ENCODE results near the gene GSG1L. TPM values are rescaled to one million over a fixed set of nuclear protein-coding genes. Genes with fewer than 3 reads are reported as not detected.

GSG1L gene
- total RNA-seq, 1 donor from 2014 or later: not detected

DNA sequence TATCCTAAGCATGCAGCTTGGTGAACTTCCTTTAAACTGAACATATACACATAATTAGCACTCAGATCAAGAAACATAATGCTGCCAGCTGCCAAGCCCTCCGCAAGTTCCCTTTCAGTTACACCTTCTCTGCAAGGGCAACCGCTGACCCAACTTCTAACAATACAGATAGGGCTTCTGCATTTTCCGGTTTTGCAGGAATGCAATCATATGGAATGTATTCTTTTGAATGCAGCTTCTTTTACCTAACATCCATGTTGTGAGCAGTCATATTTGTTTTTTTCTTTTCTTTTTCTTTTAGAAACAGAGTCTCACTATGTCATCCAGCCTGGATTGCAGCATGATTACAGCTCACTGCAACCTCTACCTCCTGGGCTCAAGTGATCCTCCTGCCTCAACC lies 110.7 kb downstream of the GSG1L start:
- TF ChIP-seq, protein P1, sequence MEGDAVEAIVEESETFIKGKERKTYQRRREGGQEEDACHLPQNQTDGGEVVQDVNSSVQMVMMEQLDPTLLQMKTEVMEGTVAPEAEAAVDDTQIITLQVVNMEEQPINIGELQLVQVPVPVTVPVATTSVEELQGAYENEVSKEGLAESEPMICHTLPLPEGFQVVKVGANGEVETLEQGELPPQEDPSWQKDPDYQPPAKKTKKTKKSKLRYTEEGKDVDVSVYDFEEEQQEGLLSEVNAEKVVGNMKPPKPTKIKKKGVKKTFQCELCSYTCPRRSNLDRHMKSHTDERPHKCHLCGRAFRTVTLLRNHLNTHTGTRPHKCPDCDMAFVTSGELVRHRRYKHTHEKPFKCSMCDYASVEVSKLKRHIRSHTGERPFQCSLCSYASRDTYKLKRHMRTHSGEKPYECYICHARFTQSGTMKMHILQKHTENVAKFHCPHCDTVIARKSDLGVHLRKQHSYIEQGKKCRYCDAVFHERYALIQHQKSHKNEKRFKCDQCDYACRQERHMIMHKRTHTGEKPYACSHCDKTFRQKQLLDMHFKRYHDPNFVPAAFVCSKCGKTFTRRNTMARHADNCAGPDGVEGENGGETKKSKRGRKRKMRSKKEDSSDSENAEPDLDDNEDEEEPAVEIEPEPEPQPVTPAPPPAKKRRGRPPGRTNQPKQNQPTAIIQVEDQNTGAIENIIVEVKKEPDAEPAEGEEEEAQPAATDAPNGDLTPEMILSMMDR (conservative IDR thresholded peaks at IDR 0.05): no peak
- peaks cover 44% of the 10 kb centered on the region for H3K27me3 Mint-ChIP-seq (ENCODE audit: low read depth)
- H3K9me3 Mint-ChIP-seq: peaks cover 11% of the 10 kb centered on the region
- H3K27ac Mint-ChIP-seq (ENCODE audit: unreplicated experiment): no peak overlapping the region
- no peaks in the 10 kb centered on the region for H3K4me1 Mint-ChIP-seq
- no peak overlapping the region for H3K4me3 Mint-ChIP-seq
- no peaks in the 10 kb centered on the region for H3K36me3 Mint-ChIP-seq (ENCODE audit: low read depth)
- DNase-seq (ENCODE audit: low read depth, low spot score): no peak

DNA sequence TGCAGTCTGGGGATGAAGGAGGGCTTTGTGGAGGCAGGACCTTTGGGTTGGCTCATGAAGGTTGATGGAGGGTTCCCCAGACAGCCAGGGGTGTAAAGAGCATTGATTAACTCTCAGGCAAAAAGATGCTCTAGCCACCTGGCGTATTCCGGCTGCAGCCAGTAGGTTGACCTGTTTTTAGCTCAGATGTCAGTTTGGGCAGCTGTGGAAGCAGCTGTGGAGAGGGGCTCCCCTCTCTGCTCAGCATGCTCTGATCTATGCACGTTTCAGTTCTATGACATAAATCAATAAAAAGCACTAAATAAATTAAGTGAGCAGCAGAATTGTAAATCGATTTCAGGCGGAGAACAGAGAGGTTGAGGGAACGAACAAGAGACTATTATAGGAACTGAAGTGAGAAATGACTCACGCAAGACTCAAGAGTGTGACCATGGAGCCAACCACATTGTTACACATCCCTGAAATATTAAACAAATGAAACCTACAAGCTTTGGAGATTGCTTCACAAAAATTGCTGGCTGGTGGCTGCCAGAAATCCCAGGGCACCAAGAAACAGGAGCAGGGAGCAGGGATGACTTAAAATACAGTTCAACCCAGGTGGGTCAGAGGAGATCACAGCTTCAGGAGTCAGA lies 111.9 kb downstream of the GSG1L start:
- peaks cover 42% of the 10 kb centered on the region for H3K27me3 Mint-ChIP-seq (ENCODE audit: low read depth)
- no peak overlapping the region for H3K27ac Mint-ChIP-seq (ENCODE audit: unreplicated experiment)
- H3K4me3 Mint-ChIP-seq: no peak overlapping the region

DNA sequence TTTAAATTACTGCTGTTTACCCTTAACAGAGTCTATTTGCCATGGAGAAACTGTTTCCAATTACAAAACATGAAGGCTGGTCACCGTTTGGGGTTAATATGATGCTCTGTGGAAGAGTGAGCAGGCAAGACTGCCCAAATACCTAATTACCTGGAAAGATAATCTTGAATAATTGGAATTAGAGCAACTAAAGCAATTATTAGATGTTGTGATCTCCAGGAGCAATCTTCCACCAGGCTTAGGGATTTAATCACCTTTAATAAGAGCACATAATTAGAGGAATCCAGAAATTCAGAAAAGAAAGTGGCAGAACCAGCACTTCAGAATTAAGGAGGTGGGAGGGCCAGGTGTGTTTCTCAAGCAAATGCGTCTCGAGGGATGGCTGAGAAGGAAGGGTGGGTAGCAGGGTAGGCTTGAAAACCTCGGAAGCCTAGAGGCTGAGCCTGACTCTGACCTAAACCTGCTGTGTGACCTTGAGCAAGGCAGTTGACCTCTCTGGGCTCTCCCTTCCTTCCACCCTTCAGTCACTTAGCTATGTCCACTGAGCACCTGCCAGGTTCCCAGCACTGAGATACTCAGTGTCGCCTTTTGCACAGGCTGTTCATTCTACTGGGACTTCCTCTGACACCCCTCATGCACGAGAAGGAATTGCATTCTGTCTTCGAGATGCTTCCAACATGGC lies 113.2 kb downstream of the GSG1L start:
- Mint-ChIP-seq H3K27me3 (ENCODE audit: low read depth) (peaks cover 39% of the 10 kb centered on the region), H3K4me1 (no peaks in the 10 kb centered on the region)
- TF ChIP-seq, protein P1 (conservative IDR thresholded peaks at IDR 0.05): no peak

More for the DNA sequence above, 111.9 kb downstream of the GSG1L start:
- no peaks in the 10 kb centered on the region for H3K36me3 Mint-ChIP-seq (ENCODE audit: low read depth)
- DNase-seq (ENCODE audit: low read depth, low spot score): no peak
- H3K9me3 Mint-ChIP-seq: peaks cover 5% of the 10 kb centered on the region
- TF ChIP-seq, protein P1 (conservative IDR thresholded peaks at IDR 0.05): no peak
- no peaks in the 10 kb centered on the region for H3K4me1 Mint-ChIP-seq

DNA sequence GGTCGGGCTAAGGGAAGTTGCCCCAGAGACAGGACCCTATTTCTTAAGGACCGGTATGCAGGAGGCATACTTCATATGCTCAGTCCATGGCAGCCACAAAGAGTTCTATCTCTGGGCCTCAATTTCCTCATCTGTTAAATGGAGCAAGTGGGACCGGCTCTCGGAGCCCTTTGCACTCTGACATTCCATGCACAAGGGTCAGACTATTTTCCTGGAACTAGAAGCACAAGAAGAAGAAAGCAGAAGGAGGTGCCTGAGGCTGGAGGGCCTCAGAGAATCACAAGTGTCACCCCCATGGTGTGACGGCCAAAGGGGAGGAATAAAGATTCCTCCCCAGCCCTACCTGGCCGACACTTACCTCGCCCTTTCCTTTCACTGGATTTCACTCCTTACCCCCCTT lies 115.8 kb downstream of the GSG1L start:
- H3K27me3 Mint-ChIP-seq (ENCODE audit: low read depth): peaks cover 34% of the 10 kb centered on the region
- H3K4me3 Mint-ChIP-seq: no peak overlapping the region
- H3K36me3 Mint-ChIP-seq (ENCODE audit: low read depth): no peaks in the 10 kb centered on the region
- no peaks in the 10 kb centered on the region for H3K9me3 Mint-ChIP-seq
- DNase-seq (ENCODE audit: low read depth, low spot score): no peak
- no peak overlapping the region for H3K27ac Mint-ChIP-seq (ENCODE audit: unreplicated experiment)
- H3K4me1 Mint-ChIP-seq: no peaks in the 10 kb centered on the region
- TF ChIP-seq, protein P1 (conservative IDR thresholded peaks at IDR 0.05): no peak

More for the DNA sequence above, 113.2 kb downstream of the GSG1L start:
- no peaks in the 10 kb centered on the region for H3K9me3 Mint-ChIP-seq
- no peak for DNase-seq (ENCODE audit: low read depth, low spot score)
- no peak overlapping the region for H3K4me3 Mint-ChIP-seq
- no peak overlapping the region for H3K27ac Mint-ChIP-seq (ENCODE audit: unreplicated experiment)
- no peaks in the 10 kb centered on the region for H3K36me3 Mint-ChIP-seq (ENCODE audit: low read depth)

DNA sequence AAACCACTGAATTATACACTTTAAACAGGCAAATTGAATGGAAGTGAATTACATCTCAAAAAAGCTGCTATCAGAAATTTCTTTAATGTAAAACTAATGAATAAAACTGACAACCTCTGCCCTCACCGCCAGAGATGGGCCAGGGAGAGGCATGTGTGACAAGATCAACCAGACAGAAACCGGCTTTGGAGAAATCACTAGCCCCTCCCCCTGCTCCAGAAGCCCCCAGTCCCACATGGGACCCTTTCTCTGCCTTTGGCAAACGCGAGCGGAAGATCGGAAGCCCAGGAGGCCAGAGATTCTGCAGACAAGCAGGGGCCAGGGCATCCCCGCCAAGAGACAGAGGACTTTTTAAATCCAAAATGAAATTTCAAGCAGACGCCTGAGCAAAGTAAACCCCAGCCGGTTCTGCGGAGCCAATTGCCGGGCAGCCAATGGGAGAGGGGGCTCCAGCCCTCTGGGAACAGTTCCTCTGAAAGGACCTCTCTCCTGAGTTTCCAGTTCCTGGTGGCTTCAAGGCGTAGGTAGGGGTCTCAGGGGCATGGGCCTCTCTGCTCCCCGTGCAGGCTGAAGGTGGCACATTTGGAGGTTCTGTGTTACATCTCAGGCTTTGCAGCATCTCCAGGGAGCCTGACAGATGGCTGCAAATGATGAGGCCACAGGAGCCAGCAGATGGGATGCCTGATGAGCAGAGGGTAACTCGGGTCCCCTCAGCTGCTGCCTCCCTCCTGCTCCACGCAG lies 118.1 kb downstream of the GSG1L start:
- no peaks in the 10 kb centered on the region for H3K4me1 Mint-ChIP-seq
- H3K4me3 Mint-ChIP-seq: no peak overlapping the region
- TF ChIP-seq, protein P1 (conservative IDR thresholded peaks at IDR 0.05): no peak
- no peak for DNase-seq (ENCODE audit: low read depth, low spot score)
- H3K9me3 Mint-ChIP-seq: no peaks in the 10 kb centered on the region
- no peaks in the 10 kb centered on the region for H3K36me3 Mint-ChIP-seq (ENCODE audit: low read depth)
- H3K27me3 Mint-ChIP-seq (ENCODE audit: low read depth): peaks cover 27% of the 10 kb centered on the region
- no peak overlapping the region for H3K27ac Mint-ChIP-seq (ENCODE audit: unreplicated experiment)

Measured in neural crest cell (in vitro differentiated cells).